ENCODE measurements around the gene CELF4.
"Not testable (repeated sequence)": the region's sequence is repeated elsewhere in the genome, so short reads cannot be mapped to it uniquely, and the experiment has no call there.

CELF4 gene

DNA sequence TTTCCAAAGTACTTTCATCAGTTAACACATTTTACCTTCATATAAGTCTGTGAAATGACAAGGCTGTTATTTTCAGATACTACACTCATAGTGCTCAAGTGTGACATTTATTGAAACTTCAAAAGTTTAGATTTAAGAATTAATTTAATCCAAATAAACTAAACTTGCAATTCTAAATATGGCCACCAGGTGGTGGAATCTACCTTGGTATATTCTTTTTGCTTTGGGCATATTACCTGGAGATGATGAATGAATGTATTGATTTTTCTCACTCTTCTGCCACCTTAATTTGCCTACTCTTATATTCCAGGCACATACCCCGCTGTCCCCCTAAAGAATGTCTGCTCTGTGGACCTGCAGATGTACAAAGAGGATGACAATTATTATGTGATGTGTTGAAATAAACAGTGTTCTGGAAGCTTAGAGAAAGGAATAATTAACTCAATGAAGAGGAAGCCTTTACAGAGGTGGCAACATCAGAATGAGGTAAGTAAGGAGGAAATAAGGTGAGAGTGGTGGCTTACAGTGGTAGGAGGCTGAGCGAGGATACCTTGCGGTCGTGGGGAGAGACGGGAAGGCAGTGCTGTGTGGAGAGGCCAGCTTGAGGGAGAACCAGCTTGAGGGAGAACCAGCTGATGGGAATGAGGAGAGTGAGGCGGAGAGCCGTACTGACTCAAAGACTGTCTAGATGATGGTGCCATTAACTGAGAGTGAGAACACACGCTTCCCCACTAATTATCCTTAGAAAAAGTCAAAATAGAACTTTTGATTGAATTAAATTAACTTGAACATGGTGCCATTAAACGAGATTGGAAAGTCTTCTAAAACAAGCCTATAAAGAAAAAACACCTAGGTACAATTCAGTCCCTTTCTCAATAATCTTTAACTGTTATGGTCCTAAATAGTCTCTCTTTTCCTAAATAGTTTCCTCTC lies 179.5 kb downstream of the CELF4 start:
- peak; percentile 68 for DNase-seq

DNA sequence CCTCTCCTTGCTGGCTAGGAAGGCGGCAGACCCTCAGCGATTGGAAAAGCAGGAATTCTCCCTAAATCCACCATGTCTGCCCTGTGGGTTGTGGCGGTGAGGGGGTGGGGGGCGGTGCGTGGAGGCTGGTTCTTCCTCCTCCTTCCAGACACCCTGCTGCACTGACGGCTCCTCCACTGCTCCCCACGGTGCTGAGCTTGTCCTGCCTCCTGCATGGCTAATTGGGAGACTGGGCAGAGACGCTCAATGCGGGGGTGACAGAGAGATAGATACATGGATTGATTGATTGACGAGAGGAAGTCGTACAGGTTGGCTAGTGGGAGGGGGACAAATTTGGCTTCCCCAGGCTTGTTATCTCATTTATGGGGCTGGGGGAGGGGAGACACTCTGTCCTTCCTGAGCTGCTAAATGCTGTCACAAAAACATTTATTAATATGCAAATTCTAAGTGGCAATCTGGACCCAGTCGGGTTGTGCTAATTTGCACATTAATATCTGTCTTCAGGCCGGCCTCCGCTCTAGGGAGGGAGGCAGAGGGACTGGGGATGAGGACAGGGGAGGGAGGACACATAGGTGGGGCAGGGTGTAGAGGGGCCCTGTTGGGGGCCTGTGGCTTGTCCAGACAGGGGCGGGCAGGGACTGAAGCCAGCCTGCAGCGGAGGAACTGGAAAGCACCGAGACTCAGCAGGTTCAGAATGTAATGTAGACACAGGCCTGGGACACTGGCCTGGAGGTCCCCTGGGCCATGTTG lies 181.6 kb downstream of the CELF4 start:
- no peak for DNase-seq

DNA sequence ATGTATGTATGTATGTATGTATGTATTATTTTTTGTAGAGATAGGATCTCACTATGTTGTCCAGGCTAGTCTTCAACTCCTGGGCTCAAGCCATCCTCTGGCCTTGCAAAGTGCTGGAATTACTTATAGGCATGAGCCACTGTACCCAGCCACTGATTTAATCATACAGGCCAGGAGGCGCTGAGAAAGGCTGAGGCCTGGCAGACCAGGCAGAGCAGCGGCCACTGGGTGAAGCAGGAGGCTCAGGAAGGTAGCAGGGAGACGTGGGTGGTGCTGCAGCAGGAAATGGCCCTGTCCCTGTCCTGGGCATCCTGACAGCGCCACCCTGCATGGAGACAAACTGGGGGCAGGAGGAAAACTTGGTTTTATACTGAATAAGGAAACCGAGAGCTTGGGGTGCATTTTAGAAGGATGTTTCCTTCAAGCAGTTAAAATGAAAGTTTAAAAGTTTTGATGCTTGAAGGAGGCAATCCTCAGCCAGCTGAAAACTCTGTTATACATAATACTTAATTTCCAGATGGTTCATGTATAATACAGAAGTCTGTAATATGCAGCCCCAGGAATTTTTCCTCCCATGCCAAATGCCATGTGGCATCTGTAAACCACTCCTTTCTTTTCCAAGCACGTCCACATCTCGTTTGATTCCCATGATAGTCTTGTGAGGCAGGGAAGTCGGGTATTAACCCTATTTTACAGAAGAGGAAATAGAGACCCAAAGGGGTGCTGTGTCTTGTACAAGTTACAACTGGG lies 182.4 kb downstream of the CELF4 start:
- DNase-seq, result peak; percentile 19

DNA sequence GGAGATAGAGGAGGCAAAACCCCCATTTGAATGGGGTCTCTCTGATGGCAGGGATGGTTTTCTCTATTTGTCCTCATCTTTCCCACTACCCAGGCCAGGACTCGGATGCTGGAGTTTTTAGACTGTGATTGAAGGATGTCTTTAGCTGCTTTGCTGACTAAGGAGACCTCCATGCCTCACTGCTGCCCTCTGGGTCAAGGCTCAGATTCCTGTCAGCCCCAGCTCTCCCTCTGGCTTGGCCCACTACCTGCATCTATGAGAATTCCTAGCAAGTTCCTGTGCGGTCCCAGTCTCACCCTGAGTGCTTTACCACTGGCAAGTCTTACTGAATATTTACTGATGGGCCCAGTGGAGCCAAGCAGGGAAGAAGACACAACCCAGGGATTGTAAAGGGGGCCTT lies 184.0 kb downstream of the CELF4 start:
- DNase-seq, result no peak

DNA sequence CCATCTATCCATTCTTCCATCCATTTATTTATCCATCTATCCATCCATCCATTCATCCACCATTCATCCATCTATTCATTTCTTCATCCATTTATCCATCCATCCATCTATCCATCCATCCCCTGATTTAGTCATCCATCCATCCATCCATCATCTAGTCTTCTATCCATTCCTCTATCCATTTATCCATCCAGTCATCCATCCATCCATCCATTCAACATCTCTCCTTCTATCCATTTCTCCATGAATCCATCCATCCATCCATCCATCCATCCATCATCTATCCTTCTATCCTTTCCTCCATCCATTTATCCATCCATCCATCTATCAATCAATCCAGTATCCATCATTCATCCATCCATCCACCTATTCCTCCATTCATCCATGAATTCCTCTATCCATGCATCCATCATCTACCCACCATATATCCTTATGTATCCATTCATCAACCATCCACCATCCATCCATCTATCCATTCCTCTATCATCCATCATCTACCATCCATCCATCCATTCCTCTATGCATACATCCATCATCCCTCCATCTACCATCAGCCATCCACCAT lies 185.0 kb downstream of the CELF4 start:
- DNase-seq, result no peak

DNA sequence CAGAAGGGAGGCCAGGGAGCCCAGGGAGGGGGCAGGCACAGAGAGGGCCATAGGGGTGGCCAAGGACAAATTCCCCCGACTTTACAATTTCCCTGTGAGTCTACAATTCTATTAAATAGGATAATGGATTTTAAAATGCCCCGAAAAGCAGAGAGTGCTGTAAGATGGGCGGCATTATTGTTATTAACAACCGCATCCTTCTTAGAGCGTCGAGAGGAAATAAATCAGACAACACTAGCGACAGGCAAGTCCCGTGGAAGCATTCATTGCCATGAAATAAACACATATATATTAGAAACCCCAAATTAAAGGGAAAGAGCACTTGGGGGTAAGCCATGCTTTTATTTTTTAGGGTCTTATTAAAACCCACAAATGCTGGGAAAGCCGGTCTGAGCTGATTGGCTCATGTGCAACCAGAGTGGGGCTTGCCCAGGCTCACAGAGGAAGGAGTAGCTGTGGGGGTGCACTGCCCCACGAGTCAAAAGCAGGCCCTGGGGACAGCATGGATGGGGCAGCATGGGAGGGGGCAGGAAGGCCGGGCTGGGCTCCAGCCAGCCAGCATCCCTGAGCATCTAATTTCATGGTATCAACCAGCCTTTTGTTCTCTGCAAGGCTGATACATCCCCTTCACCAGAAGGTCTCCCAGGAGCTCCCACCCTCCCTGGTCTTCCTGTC lies 187.1 kb downstream of the CELF4 start:
- DNase-seq, result no peak

DNA sequence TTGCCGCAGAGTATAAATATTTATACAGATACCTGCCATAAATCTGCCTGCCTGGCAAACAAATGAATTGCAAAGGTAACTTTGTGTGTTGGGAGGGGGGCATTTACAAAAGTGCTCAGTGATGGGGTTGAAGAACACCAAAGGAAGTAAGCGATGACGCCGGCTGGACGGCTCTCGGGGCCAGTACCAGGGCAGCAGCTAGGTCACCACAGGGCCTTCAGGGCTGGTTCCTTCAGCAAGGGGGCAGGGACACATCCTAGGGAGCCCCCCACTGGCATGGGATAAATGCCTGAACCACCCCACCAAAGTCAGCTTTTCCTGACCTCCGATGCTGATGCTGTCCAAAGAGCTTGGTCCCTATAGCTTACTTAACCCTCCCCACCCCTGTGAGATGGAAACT lies 190.4 kb downstream of the CELF4 start:
- no peak for DNase-seq

DNA sequence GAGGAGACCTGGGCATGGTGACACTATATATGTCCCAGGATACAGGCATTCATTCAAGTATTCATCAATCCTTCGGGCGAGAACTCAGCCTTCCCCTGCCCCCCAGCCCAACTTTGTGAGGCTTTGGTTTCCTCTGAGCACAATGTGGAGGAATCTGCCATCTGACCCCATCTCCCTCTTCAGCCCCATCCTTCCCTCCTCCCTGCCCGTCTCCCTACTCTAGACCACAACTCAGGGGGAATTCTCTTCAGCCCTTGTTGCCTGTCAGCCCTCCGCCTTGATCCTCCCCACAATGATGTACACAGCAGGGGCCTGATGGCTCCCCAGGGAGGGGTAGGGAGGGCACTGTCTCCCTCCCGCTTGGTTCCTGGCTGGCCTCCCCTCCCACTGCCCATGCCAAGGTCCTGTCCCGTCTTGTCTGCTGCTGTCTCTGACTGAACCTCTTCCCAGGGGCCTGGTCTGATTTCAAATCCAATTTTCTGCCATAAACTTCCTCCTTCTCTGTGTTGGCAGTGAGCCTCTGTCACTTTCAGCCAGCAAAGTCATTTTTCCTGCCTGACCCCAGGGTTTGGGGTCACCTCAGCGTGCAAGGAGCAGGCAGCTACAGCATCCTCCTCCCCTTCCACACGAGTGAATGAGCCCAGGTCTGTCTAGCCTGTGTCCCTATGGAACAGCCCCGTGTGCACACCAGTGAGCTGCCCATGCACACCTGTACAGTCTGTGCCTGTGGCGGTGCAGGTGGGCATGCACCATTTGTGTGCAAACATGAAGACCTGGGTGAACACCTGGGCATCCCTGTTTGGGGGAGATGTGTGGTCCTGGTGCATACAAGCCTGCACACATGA lies 197.3 kb downstream of the CELF4 start:
- DNase-seq, result no peak

DNA sequence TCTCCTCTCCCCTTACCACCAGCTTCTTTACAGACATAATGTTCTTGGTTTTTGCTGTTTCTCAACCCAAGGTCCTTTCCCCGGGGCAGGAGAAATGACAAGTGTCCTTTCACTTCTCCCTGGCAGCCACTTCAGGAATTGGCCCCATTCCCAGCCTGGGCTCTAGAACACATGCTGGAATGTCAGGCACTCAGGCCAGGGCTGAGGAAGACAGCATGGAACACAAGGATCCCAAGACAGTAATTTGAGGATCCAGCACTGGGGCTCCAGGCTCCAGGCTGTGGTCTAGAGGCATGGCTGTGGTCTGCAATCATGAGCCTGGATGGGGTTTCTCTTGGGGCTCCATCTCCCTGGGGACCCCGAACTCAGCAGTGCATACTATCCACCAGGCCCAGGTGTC lies 201.4 kb downstream of the CELF4 start:
- no peak for DNase-seq

DNA sequence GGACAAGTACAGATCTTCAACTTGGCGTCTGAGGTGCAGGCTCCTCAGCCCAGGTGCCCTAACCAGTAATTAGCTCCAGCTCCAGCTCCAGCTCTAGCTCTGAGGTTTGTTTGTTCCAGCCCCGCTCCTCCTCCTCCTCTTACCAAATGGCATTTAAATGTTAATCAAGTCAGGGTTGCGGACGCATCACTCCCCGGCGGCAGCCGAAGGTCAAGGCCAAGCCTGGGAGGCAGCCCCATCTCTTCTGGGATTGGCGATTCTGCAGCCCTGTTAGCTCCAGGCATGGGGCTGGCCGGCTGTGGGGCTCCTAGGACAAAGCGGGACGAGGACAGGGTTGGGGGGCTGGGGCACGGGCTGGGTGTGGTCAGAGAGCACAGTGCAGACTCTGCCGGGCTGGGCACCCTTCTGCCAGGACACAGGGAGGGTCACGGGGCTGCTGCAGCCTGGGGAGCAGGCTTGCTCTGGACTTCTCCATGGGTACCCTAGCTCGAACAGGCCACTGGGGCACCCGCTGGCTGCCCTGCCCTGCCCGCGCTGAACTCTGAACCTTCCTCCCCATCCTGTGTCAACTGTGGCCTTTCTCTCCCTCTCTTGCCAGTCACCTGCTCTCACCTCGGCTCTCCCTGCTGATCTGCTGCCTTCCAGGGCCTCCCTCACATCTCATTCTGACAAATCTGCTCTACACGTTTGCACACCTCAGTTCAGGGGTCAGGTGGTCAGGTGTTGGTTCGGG lies 203.3 kb downstream of the CELF4 start:
- DNase-seq, result no peak

DNA sequence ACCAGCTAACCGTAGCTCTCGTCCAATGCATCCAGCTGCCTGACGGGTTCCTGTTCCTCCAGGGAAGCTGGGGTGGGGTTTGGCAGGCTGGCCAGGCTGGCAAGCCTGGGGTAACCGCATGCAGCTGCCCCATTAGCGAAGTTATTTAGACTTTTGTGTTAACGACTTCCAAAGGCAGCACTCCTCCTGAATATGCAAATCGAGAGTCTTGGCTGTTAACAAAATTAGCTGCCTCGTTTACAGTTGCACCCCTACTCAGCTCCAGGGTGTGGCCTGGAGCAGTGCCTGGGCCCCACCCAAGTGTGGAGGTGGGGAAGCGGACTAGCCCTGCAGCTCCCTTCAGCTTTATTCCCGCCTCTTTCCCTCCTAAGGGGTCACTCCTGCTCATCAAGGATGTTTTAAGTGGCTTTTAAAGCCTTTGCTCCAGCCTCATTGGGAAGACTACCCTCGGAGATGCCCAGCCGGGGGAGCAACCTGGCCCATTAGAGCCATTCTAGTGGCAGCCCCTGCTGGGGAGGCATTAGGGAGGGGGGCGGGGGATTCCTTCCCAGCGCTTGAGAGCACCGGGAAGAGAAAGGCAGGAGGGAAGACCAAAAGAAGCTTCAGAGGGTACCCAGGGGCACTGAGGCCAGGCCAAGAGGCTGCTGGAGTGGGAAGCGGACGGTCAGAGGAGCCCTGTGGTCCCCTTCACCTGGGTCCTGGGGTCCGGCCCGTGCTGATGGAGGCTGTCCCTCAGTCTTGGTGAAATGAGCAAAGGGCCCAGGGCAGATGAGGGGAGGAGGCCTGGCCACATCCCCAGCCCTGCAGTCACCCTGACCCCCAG lies 204.1 kb downstream of the CELF4 start:
- DNase-seq, result no peak

DNA sequence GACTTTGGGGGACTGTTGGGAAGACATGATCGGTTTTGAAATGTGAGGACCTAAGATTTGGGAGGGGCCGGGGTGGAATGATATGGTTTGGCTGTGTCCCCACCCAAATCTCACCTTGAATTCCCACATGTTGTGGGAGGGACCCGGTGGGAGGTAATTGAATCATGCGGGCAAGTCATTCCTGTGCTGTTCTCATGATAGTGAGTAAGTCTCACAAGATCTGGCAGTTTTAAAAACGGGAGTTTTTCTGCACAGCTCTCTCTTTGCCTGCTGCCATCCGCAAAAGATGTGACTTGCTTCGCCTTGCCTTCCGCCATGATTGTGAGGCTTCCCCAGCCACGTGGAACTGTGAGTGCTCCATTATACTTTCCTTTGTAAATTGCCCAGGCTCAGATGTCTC lies 207.5 kb downstream of the CELF4 start:
- DNase-seq, result not testable (repeated sequence)

DNA sequence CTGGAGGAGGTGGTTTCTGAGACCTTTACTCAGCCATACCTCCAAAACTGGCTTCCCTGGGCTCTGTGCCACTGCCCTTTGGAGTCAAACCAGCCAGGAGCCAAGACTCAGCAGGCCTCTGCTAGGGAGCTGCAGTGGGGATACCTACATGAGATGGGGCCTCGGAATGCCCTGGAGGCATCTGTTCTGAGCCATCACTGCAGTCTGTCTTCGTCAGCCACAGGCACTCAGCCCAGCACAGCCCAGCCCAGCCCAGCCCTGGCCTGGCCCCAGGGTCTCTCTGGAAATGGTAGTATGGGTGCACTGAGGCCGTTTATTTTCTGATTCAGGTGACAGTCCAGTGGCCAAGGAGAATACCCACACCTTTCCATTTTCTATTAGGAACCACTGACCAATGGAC lies 209.8 kb downstream of the CELF4 start:
- DNase-seq, result no peak

DNA sequence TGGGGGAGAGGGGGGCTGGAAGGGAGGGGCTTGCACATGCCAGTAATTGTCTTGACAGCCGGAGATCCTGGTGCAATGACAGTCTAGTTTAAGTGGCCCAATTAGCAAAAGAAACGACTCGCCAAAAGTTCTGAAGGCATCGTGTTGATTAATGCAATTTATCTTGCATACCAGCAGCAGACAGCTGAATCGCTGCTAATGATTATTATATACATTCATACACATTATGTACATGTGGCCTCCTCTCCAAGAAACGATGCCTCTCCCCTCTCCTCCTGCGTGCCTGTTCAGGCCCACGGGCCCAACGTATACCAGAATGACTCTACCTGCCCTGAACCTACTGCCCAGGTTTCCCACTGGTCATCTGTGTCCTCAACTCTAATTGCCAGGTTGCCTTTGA lies 214.5 kb downstream of the CELF4 start:
- no peak for DNase-seq

DNA sequence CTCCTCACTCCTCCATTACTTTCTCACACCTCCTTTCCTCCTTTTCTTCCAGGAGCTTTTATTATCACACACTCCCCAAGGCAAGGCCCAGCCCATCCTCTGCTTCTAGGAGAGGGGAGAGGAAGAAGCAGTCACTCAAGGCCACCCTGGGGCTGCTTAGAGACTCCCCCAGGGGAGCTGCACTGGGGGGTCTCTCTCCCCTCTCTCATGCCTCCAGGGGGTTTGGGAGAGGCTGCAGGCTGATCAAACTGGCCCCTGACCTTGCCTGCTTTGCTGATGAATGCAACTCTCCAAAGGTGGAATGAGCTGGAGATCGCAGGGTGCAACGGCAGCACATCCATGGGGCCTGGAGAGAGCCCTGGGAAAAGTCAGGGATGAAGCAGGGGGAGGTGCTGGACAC lies 216.9 kb downstream of the CELF4 start:
- no peak for DNase-seq

DNA sequence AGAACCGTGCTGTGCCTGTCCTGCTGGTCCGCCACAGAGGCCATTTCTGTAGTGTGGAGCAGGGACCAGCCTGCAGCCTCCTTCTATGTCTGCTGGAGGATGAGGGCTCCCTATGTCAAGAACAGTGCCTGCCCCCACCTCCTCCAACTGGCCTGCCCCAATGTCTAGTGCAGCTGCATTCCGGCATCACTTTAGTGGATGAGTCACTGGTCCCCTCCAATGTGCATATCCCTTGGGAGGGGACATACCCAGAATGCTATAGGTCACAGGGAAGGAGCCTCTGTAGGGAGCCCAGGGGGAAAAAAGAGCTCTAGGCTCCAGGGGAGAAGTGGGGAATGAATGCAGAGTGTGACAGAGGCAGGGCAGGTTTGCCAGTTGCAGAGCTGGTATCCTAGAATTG lies 219.6 kb downstream of the CELF4 start:
- DNase-seq, result peak; percentile 20

DNA sequence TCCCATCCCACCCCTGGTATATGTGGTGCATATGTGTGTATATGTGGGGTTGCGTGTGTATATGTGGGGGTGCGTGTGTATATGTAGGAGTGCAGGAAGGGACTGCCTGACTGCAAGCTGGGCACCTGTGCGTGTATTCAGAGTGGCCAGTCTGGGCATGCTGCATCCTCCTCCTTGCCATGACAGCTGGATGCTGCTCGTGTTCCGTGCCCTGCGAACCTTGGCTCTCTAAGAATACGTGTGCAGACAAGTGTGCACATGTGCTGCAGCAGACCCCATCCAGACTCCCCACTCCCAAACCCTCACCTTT lies 222.1 kb downstream of the CELF4 start:
- DNase-seq, result no peak

DNA sequence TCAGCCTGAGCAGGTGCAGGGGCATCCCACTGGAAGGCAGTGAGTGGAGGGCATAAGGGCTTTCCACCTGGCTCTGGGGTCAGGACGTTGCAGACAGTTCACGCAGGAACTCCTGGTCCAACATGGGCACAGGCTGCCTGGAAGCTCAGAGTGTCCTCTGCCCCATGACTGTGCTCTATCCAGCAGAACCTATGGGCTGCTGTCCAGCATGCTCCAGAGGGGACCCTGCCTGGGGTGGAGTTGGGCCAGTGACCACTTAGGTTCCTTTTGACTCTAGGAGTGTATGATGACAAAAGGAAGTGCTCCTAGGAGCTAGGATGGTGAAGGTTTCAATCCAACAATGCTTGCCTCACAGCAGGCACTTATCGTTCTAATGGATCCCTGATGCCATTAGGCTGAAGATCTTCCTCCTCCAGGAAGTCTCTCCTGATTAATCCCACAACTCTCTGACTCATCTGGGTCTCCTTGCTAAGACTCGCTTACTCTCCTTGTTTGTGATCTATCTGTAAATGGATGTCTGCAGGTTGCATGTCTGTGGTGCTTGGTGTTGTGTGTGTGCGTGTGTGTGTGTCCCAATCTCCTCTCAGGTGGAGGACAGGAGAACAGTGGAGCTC lies 224.0 kb downstream of the CELF4 start:
- DNase-seq, result no peak

DNA sequence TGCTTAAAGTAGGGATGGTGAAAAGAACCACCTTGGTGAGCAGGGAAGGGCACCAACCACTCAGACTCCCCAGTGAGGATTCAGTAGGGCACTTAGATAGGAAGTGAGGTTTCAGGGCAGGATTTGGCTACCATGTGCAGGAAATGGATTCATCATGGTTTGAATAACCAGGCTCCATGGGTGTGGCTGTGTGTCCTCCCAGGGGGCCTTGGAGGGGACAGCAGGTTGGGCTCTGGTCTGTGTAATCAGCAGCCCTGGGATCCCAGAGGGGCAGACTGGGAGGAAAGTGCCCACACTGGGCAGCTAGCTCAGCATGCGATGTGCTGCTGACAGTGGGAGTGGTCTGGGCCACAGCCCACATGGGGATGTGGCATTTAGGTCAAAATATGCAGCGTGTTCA lies 224.6 kb downstream of the CELF4 start:
- DNase-seq, result no peak
